Jurkat, Clone E6-1 (cell line): ENCODE data around the gene PDE8A.
"Not testable (repeated sequence)": the region's sequence is repeated elsewhere in the genome, so short reads cannot be mapped to it uniquely, and the experiment has no call there.

Source experiments
- DNase-seq: peaks from one replicate; pipeline ENCODE4 v3.0.0-alpha.2; 2011; ENCODE audit warnings: low read depth, low spot score
- H3K4me3 ChIP-seq: 2 replicates; pipeline ENCODE4 v1.5.1; 2011; ENCODE audit warnings: mild to moderate bottlenecking, low read length, control low read depth, moderate library complexity

The PDE8A gene

DNA sequence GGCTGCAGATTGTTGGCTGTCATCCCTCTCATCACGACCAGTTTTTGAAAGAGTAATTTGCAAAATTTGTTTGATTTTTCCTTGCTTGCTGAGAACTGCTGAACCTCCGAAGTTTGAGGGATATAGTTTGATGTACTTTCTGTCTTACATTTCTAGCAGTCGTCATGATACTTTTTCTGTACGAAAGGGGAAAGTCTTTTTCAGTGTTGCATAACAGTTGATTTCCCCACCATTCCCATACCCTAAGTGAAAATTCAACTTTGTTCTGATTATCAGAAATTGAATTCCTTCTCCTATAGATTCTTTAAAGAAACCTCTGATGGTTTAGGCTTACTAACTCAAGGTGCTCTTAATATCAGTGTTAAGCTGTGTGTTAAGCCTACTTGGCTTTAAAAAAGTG is 1.6 kb downstream of the PDE8A start:
- DNase-seq: no peak
- H3K4me3 ChIP-seq: no peak overlapping the region

DNA sequence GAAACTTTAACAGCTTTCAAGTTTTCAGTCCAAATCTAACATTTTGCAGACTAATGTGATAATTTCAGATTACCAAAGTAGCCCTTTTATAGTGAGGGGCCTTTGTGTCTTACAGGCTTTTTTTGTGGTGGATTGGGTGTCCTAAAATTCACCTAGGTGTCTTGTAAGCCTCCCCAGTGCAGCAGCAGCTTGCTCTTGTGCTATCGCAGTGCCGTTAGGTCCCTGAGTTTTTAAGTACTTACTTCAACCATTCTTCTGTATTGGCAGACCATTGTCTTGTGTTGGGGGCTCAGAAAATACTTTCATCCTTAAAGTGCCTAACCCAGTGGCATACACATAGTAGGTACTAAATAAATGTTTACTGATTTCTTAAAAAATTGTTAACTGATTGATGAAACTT is 2.1 kb downstream of the PDE8A start:
- no peak for DNase-seq
- H3K4me3 ChIP-seq: no peak overlapping the region

DNA sequence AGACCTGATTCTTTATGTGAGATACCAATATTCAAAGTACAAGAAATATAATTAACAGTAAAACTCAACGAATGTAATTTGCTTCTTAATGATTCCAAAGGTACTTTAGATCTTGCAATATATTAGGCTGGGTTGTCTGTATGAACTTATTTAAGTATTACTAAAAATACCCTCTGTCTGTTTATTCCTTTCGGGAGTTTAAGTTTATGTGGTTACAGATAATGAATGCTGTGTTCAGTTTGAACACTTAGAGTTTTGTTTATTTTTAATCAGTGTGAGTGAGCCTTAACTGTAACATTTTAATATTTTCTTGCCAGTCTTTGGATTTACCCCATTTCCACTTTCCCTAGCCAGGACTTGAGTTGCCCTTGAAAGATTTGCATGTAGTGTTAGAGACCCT is 3.5 kb downstream of the PDE8A start:
- no peak overlapping the region for H3K4me3 ChIP-seq
- DNase-seq: no peak

DNA sequence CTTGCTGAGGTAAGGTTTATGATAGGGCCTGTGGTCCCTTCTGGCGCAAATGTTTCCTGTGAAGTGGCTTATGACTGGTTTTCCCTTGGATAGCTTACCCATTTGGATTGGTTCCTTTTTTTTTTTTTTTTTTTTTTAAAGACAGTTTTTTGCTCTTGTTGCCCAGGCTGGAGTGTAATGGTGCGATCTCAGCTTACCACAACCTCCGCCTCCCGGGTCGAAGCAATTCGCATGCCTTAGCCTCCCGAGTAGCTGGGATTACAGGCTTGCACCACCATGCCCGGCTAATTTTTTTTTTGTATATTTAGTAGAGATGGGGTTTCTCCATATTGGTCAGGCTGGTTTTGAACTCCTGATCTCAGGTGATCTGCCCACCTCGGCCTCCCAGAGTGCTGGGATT is 5.7 kb downstream of the PDE8A start:
- H3K4me3 ChIP-seq, DNase-seq: not testable (repeated sequence)

DNA sequence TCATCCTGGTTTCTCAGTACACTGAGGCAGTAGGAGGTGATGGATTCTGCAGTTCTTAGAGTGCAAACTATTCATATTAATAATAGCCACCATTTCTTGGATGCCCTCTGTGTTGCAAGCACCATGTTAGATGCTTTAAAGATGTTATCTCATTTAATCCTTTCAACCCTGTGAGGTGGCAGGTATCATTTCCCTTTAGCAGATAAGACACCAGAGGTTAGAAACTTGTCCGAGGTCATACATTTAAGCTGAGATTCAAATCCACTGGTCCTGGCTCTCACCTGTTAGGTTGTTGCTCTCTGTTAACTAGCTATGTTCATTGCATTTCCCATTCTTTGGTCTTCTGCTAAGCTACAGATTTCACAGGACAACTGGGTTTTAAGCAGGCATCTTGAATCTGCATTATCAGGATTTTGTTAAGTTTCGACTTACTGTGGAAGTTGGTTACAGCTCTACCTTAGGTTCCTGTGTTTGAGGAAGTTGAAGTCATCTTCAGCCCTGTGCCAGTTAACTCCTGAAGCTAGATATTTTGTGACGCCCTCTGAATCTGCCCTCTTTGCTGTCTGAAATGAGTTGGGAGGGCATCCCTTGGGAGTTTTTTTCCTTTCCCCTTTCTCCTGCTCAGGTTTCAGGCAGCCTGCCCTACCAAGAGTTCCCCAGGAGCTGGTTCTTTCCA is 6.4 kb downstream of the PDE8A start:
- no peak for DNase-seq
- H3K4me3 ChIP-seq: no peak overlapping the region

DNA sequence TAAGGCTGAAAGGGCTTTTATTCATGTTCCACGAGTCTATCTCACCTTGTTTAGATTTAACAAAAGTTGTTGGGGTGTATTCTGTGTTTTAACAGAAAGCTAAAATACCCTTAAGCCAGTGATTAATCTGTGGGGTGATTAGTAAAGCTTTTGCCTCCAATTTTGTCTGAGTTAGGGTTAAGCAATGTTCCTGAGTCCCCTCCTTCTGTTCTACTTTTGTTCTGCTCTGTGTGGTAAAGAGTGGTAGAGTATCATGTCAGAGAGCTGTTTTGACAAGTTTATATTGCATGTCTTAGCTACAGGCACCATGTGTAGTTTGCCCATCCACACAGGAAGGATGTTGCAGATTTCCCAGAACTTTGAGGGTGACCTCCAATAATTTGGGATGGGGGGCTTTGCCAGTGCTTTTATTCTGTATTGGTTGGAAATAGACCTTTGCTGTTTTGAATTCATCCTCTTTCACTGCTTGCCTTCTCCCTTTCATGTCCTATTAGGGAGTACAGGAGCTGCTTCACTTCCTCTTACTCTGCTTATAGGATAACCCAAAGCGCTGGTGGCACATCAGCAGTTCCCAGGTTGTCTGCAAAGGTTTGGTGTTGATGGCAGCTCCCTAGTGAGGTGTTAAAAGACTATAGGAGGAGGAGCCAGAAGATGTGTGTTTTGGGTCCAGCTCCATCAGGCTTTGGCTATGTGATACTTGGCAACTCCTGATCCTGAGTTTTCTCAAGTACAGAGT is 7.4 kb downstream of the PDE8A start:
- DNase-seq: no peak
- H3K4me3 ChIP-seq: no peak overlapping the region

DNA sequence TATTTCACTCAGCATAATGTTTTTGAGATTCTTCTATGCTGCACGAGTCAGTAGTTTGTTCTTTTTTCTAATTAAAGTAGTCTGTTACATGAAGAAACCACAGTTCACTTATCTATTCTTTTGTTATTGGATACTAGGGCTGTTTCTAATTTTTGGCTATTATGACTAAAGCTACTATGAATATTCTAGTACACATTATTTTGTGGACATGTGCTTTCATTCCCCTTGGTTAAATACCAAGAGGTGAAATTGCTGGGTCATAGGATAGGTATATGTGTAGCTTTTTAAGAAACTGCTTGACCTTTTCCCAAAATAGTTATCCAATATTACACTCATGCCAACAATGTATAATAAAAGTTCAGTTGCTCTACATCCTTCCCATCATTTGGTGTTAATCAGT is 8.9 kb downstream of the PDE8A start:
- H3K4me3 ChIP-seq: no peak overlapping the region
- DNase-seq: no peak

DNA sequence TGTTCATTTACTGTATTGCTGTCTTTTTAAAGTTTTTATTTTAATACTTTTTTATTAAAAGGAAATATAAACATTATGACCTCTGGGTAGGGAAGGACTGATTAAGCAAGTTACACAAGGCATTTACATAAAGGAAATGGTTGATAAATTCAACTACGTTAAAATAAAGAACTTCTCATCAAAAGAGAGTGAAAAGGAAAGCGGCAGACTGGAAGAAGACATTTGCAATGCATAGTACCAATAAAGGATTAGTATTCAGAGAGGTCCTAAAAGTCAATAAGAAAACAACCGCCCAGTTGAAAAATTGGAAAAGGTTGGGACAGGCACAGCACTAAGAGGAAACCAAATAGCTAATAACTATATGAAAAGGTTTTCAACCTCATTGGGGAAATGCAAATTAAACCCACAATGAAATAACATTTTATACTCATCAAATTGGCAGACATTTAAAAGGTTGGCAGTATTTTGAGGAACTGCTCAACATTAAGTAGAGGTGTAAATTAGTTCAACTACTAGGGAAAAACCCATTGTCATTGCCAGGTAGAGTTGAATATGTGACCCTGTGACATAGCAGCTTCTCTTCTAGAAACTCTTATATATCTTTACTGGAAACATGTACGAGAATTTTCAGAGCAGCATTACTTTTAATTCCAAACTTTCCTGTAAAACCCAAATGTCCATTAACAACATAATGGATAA is 9.5 kb downstream of the PDE8A start:
- no peak overlapping the region for H3K4me3 ChIP-seq
- DNase-seq: no peak

DNA sequence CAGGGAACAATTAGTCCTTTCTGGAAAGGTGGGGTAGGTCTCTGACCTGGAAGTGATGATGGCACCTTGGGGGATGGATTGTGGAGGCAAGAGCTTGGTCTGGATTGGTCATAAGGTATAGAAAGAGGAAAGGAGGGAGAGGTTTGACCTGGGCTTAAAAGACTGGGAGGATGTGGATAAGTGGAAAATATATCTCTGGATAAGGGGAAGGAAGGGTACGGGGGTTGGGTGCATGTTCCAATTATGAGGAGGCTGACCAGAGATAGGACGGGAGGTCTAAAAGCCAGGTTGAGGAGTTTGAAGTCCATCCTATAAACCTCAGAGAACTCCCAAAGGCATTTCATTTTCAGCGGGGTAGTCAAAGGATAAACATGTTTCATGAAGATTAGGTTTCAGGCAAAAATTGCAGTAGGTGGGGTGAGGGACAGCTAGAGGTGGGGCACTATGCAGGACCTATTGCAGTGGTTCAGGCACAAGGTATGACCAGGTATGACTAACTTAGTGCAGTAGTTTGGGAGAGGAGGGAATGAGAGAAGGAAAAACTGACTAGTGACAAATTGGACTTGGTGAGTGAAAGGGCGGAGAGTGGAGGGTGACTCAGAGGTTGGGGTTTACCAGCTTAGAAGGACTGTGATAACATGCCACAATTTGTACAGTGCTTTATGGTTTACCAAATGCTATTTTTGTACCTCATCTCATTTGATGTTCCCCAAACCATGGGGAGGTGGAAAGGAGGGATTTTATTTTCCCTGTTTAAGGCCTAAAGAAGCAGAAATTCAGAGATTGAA is 10.7 kb downstream of the PDE8A start:
- no peak for DNase-seq
- no peak overlapping the region for H3K4me3 ChIP-seq

DNA sequence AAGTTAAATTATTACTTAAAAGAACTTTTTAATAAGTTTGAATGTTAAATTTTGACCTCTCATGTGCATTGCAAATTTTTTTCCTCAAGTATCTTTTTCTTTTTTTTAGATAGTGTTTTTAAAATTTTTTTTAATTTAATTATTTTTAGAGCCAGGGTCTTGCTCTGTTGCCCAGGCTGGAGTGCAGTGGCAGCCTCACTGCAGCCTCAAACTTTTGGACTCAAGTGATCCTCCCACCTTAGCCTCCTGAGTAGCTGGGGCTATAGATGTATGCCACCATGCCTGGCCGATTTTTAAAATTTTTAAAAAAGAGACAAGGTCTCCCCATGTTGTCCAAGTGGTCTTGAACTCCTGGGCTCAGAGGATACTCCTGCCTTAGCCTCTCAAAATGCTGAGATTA is 14.4 kb downstream of the PDE8A start:
- DNase-seq: no peak

DNA sequence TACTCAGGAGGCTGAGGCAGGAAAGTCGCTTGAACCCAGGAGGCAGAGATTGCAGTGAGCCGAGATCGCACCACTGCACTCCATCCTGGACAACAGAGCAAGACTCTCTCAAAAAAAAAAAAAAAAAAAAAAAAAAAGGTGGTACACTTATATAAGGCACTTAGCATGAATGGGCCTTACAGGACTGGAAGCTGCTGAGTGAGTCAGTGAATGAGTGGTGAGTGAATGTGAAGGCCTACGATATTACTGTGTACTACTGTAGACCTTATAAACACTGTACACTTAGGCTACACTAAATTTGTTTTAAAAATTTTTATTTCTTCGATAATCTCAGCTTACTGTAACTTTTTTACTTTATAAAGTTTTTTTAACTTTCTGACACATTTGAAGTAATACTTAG is 15.1 kb downstream of the PDE8A start:
- not testable (repeated sequence) for H3K4me3 ChIP-seq, DNase-seq

More for the DNA sequence above, 14.4 kb downstream of the PDE8A start:
- no peak overlapping the region for H3K4me3 ChIP-seq

DNA sequence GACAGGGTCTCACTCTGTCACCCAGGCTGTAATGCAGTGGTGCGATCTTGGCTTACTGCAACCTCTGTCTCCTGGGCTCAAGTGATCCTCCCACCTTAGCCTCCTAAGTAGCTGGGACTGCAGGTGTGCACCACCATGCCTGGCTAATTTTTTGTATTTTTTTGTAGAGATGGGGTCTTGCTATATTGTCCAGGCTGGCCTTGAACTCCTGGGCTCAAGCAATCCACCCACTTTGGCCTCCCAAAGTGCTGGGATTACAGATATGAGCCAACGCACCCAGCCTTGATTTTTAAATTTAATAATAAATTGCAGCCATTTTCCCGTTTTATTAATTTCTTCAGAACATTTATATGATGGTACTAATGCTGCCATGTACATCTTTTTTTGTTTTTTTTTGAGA is 15.6 kb downstream of the PDE8A start:
- DNase-seq, H3K4me3 ChIP-seq: not testable (repeated sequence)

DNA sequence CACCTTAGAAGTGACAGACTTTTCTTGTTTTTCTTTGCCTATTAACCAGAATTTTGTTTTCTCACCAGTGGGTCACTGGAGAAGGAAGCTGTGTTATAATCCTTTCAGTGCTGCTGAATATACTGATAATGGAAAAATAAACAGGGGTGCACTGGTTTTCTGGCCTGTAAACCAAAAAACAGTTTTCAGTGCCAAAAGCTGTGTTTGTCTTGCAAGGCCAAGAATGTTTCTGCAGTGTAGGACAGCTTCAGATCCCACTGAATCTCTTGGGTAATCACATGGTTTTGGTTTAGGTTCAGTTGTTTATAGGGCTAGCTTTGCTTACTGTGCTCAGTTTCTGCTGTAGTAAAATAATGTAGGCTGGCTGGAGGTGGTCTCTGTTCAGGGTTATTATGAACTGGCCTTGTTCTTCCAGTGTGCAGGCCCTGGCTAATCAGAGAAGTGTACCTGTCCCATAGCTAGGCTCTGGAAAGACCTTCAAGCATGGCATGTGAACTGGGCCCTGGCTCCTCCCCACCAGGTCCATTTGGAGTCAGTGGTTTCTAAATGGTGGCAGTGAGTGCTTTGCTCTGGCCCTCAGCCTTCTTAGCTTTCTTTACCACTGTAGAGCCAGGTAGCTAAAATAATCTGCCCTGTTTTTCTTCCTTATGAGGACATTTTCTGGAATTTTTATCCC is 18.7 kb downstream of the PDE8A start:
- no peak overlapping the region for H3K4me3 ChIP-seq
- no peak for DNase-seq

DNA sequence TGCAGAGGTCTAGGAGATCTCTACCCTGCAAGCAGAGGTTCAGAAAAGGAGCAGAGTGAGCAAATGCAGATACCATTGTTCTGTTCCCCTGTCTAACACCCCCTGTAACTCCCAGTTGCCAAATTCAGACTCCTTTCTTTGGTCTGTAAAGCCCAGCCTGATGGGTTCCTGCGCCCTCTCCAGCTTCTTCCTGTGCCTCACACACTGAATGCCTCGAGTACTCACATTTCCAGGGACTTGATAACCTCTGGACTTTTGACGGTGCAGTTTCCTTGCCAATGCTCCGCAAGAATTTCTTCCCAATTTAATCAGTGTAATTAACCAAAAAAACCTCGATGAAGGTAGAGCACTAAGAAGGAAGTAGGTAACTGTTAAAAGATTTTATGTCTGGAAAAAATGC is 19.3 kb downstream of the PDE8A start:
- no peak overlapping the region for H3K4me3 ChIP-seq
- no peak for DNase-seq

DNA sequence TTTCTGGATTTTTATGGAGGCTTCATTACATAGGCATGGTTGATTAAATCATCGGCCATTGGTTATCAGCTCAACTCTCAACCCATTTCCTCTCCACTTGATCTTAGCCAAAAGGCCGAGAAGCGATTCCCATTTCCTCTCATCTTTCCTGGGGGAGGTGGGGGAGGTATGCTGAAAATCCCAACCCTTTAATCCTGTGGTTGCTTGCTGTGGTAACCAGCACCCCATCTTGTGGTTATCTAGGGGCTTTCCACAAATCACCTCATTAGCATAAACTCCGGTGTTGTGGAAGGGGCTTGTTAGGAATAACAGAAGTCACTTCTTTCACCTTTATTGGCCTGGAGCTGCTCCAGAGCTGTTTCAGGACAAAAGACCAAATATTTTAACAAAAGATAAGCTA is 20.9 kb downstream of the PDE8A start:
- DNase-seq: no peak
- H3K4me3 ChIP-seq: no peak overlapping the region

DNA sequence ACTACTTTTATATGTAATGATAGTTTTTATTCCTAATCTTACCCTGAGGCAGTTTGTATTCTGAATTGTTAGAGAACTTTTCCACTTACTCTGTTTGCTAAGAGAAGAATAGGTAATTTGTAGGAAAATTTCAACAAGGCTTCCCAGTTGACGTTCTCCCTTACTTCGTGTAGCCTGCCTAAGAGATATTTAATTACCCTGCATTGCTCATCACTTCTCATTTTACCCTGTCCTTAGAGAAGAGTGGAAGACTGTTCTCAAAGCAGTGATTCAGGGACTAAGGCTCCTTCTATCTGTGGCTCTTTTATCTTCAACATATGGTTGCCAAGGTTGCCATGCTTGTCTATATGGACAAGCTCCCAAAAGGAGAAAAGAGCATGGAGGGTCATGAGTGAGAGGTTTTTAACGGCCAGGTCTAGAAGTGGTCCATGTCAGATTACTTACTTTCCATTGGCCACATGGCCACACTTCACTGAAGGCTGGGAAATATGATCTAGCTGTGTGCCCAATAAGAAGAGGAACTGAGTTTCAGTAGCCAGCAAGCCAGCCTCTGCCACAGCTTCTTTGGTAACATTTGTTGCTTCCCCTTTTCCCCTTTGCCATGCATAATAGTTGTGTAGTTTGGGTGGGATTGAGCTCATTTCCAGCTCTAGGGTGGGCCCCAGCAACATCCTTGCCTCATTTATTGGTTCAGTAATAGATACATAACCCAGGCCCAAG is 22.1 kb downstream of the PDE8A start:
- DNase-seq: no peak
- no peak overlapping the region for H3K4me3 ChIP-seq

DNA sequence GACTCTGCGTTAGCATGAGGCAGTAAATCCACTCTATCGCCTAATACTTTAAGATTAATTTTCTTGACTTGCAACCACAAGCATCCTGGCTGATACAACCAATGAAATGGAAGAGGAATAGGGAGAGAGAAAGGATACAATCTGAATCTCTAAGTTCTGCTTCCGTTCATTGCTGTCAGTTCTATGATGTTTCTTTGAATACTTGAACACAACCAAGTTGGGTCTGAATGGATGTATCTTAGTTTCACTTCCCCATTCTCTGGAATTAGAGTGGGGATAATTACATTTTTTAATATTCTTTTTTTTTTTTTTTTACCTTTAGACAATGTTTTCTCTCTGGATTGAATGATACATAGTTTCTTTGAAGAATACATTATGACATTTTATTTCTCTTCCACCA is 22.9 kb downstream of the PDE8A start:
- H3K4me3 ChIP-seq: no peak overlapping the region
- no peak for DNase-seq

DNA sequence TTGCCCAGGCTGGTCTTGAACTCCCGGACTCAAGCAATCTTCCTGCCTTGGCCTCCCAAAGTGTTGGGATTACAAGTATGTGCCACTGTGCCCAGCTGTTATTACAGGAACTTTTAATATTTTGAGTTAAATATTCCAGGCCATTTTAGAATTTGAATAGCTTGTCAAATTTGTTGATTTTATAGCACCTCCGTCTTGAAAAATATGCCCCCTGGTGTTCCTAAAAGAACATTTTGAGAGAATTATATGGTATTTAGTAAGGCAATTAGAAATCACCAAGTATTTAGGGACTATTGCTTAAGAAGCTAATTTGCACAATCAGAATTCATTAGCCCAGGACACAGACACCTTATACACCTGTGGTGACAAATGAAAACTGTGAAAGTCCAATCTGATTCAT is 23.7 kb downstream of the PDE8A start:
- no peak overlapping the region for H3K4me3 ChIP-seq
- no peak for DNase-seq

DNA sequence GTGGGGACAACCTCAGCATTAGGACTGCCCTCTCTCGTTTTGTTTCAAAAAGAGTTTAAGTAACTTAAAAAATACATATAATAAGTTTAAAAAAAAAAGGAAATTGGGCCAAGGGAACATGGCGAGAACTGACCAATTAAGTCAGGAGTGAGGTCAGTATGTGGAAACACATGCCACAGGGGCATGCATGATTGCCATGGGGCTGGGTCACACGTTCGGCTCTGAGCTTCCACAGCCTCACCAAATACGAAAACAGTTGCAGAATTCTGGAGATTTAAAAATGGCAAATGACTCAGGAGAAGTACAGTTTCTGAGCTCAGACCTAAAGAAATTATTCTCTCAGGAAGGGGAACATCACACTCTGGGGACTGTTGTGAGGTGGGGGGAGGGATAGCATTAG is 24.1 kb downstream of the PDE8A start:
- DNase-seq: no peak
- no peak overlapping the region for H3K4me3 ChIP-seq
